H1 (cell line): ENCODE results near the gene PRR29. TPM values are rescaled to one million over a fixed set of nuclear protein-coding genes. Genes with fewer than 3 reads are reported as not detected.

Experiments used
- BCL11A ChIP-seq, 2 experiments: IDR thresholded peaks; one replicate each; pipeline ENCODE4 v1.6.1; 2011; ENCODE audit warnings: low read depth in 2 of 2, low read length in 2 of 2, mild to moderate bottlenecking in 2 of 2
- CBX5 ChIP-seq: fragments of 300-800, 300-1000 bp; sonication (generic); IDR thresholded peaks from 2 replicates; pipeline ENCODE4 v1.7.1; 2016; ENCODE audit warnings: antibody characterized with exemption, low read length, low read depth
- GABPA ChIP-seq: IDR thresholded peaks from 2 replicates; pipeline ENCODE4 v1.6.1; 2011; ENCODE audit warnings: mild to moderate bottlenecking, low read length, moderate library complexity, borderline replicate concordance; ENCODE audit not compliant: insufficient read depth
- RBBP5 ChIP-seq: IDR thresholded peaks from 2 replicates; pipeline ENCODE4 v1.7.1; 2012; ENCODE audit warnings: low read depth, mild to moderate bottlenecking, inconsistent platforms, low read length, moderate library complexity, borderline replicate concordance
- RFX5 ChIP-seq: IDR thresholded peaks from 2 replicates; pipeline ENCODE4 v1.6.1; 2011; ENCODE audit warnings: low read depth, low read length, improper control_type of control experiment, borderline replicate concordance
- SAP30 ChIP-seq: fragments of 300-600 bp; sonication (generic); IDR thresholded peaks from 2 replicates; pipeline ENCODE4 v1.7.1; 2012; ENCODE audit warnings: low read length, moderate library complexity, mild to moderate bottlenecking, inconsistent platforms; ENCODE audit not compliant: insufficient read depth, insufficient replicate concordance
- SRF ChIP-seq: IDR thresholded peaks from 2 replicates; pipeline ENCODE4 v1.6.1; 2011; ENCODE audit warnings: mild to moderate bottlenecking, low read depth, low read length, moderate library complexity
- polyA plus RNA-seq, 7 experiments: library from polyadenylated mRNA; depleted of rRNA in 3 of 7; stranded (reverse) in 5 of 7; unstranded in 2 of 7; fragments of >200 nt in 5 of 7; fragments of 200-250 nt in 2 of 7; gene quantifications; 1 replicate in 5 of 7; 2 replicates in 1 of 7; 4 replicates in 1 of 7; pipeline versions ENCODE4 v1.2.1 to v1.2.3, GENCODE V29; 2011 to 2013; ENCODE audit warnings: missing spikeins in 2 of 7, mixed read lengths in 2 of 7
- total RNA-seq: library from RNA; stranded (reverse); fragmentation: NEBNext Ultra II Directional; extraction: Animal tissue kit (Norgen Biotek cat#: 25700); gene quantifications from 2 replicates; pipeline ENCODE4 v1.2.1, GENCODE V29; 2021
- TF ChIP-seq, protein P1 (sequence below): IDR thresholded peaks from 2 replicates; pipeline ENCODE4 v1.6.1; 2011; ENCODE audit warnings: low read length, improper control_type of control experiment
- TF ChIP-seq, protein P2 (sequence below): IDR thresholded peaks from 2 replicates; pipeline ENCODE4 v1.6.1; 2011; ENCODE audit warnings: low read depth, mild to moderate bottlenecking, low read length; ENCODE audit not compliant: insufficient read depth

Gene PRR29
- total and polyA plus RNA-seq, 2 of the 8 experiments (the other 6 are each of a cell fraction or from before 2014, with no cell fraction given) = 0.67 to 0.83 TPM

DNA sequence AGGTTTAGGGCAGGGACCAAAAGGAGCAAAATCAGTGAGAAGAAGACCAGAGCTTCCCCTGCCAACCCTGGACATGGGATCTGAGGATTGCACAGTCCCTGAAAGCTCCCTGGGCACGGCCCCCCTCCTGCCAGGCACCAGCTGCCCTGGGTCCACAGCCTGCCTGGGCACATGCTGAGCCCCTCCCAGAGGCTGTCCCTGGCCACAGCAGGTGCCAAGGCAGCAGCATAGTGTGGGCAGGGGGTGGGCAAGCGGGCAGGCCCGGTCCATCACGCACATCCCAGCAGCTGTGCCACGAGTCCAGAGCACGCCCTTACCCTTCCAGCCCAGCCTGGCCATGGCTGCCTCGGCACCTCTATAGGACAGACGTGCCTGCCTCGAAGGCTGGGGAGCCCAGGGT, 38.1 kb upstream of the PRR29 start (continued):
- TF ChIP-seq, protein P1, sequence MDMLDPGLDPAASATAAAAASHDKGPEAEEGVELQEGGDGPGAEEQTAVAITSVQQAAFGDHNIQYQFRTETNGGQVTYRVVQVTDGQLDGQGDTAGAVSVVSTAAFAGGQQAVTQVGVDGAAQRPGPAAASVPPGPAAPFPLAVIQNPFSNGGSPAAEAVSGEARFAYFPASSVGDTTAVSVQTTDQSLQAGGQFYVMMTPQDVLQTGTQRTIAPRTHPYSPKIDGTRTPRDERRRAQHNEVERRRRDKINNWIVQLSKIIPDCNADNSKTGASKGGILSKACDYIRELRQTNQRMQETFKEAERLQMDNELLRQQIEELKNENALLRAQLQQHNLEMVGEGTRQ = no peak
- TF ChIP-seq BCL11A (IDR thresholded peaks at IDR 0.05; ENCODE audit: low read depth in 2 of 2, low read length in 2 of 2) (no peak), GABPA (no peak), RFX5 (no peak), CBX5 (no peak), RBBP5 (no peak), SAP30 (no peak), SRF (no peak)
- TF ChIP-seq, protein P2, sequence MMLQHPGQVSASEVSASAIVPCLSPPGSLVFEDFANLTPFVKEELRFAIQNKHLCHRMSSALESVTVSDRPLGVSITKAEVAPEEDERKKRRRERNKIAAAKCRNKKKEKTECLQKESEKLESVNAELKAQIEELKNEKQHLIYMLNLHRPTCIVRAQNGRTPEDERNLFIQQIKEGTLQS = no peak
